HFF-Myc (cell line): ENCODE results near the gene NPB.
A peak's percentile ranks its signal among the peaks of the same experiment; 100 is the strongest.

Source experiments
- DNase-seq: peaks from one replicate; pipeline ENCODE4 v3.0.0-alpha.2; 2011; ENCODE audit warnings: low read depth; ENCODE audit errors: extremely low read depth
- H3K4me3 ChIP-seq: replicated peaks from 2 replicates; pipeline ENCODE4 v1.5.1; 2011; ENCODE audit warnings: low read depth, mild to moderate bottlenecking, control low read depth, low read length
- TF ChIP-seq, protein P1 (sequence below): IDR thresholded peaks from 2 replicates; pipeline ENCODE4 v1.5.1; 2012; ENCODE audit warnings: mild to moderate bottlenecking, low read depth, low read length, control low read depth; ENCODE audit errors: missing control alignments

The NPB gene

DNA sequence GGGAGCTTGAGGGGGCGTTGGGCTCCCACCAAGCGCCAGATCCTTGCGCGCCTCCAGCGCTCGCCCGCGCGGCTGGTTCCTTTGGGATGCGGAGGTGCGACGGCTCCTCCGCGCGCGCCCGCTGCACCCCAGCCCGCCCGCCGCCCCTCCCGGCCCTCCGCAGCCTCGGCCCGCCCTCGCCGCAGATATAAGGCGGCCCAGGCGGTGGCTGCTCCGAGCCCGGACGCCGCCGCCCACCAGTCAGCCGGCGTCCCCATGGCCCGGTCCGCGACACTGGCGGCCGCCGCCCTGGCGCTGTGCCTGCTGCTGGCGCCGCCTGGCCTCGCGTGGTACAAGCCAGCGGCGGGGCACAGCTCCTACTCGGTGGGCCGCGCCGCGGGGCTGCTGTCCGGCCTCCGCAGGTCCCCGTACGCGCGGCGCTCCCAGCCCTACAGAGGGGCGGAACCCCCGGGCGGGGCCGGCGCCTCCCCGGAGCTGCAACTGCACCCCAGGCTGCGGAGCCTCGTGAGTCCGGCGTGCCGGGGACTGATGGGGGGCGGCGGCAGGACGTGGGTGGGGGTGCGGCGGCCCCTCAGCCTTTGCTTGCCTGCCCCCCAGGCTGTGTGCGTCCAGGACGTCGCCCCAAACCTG, at the start of gene NPB:
Gene NPB (plus strand): TSS at position 216 of the 630 bp plus-strand sequence. CDS start 40 bp downstream, at position 256.
- H3K4me3 ChIP-seq = no peak within 1 kb of the TSS
- TF ChIP-seq, protein P1, sequence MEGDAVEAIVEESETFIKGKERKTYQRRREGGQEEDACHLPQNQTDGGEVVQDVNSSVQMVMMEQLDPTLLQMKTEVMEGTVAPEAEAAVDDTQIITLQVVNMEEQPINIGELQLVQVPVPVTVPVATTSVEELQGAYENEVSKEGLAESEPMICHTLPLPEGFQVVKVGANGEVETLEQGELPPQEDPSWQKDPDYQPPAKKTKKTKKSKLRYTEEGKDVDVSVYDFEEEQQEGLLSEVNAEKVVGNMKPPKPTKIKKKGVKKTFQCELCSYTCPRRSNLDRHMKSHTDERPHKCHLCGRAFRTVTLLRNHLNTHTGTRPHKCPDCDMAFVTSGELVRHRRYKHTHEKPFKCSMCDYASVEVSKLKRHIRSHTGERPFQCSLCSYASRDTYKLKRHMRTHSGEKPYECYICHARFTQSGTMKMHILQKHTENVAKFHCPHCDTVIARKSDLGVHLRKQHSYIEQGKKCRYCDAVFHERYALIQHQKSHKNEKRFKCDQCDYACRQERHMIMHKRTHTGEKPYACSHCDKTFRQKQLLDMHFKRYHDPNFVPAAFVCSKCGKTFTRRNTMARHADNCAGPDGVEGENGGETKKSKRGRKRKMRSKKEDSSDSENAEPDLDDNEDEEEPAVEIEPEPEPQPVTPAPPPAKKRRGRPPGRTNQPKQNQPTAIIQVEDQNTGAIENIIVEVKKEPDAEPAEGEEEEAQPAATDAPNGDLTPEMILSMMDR = no peak
- DNase-seq = no peak

DNA sequence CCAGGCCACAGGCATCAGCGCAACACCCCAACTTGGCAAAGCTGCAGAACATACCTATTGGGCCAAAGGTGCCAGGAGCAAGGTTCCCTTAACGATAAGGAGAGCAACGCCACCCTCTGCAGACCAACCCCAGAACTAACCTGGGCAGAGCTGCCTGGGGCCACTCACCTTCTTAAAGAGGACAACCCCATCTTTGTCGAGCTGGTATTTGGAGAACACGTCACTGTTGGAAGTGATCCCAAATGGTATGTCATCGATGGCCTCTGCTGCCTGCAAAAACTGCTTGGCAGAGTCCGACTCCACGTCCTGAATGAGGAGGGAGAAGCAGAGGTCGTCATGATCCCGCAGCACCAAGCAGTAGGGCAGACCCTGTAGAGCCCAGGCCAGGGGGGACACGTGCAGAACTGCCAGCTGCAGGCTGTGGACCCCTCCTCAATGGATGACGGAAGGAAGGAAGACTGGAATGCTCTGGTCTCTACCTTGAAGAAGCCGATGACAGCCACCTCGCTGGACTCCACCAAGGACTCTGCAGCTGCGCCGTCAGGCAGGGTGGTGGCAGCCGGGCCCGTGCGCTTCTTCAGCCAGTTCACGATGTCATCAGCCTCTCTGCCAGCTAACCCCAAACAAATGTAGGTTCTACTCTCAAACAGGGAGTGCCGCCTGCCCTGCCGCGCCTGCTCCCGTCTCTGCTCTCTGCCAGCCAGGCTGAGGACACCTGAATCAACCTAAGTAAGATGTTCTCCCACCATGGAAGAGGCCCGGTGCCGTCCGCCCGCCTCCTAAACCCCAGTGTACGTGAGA, 46.9 kb upstream of the NPB start:
- H3K4me3 ChIP-seq = no peak overlapping the region
- TF ChIP-seq, protein P1 = no peak
- DNase-seq = no peak

DNA sequence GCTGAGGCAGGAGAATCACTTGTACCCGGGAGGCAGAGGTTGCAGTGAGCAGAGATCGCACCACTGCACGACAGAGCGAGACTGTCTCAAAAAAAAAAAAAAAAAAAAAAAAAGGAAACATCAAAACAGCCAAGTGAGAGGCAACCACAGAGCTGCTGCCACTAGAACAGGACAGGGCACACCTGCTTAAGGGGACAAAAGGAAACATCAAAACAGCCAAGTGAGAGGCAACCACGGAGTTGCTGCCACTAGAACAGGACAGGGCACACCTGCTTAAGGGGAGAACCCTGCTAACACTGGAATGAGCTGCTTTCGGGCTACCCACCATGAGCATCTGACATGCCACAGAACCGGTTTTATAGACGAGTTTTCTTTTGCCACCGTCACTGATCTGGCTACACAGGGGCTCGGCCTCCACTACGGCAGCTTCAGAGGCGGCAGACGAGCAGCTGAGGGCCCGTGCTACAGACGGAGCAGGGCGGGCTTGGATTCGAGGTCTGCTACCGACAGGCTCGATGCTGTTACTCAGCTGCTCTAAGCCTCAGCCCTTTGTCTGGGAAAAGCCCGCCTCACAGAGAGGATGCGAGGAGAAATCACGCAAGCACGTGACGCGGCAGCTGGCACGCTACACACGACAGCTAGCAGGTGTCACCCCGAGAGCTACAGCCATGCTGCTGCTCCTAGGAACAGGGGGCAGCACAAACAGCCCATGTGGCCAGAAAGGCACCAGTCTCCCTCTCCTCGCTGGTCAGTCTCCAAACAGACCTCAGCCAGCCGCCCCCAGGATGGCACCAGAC, 43.7 kb upstream of the NPB start:
- TF ChIP-seq, protein P1 = no peak

DNA sequence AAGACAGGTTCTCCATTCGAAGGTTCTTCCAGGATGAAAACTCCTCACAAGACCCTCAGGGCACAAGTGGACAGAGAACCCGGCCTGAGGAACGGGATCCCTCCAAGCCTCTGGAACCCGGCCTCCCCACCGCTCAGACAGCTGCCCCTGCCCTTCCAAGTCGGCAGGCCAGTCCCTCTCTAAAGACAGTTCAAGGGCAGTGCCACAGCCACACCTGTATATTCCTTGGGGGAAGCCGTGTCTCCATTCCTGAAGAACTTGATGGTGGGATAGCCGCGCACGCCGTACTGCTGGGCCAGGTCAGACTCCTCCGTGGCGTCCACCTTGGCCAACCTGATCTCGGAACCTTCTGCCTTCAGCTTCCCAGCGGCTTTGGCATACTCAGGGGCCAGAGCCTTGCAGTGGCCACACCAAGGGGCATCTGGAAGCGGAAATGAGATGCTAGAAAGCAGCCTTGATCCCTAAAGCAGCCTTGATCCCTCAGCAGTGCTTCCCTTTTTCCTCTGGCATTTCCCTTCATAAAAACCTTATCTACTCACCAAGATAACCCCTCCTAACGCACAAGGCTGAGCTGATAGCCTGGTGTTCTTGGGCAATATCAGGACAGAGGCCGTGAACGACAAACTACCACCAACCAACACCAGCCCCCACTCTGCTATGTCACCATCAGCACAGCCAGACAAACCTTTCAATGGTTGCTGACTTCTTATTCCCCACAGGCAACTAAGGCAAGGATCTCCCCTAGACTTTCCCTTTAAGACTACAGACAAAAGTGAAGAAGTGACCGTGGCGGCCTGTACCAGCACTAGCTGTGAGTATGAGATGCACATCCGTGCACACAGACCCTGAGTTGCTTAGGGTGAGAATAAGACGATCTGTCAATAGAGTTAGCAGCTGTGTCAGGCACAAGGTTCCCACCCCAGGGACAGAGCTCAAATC, 42.8 kb upstream of the NPB start:
- H3K4me3 ChIP-seq = peak overlapping the region; percentile 92
- no peak for DNase-seq
- TF ChIP-seq, protein P1 = no peak

More for the DNA sequence above, 43.7 kb upstream of the NPB start:
- H3K4me3 ChIP-seq = peak overlapping the region; percentile 92
- no peak for DNase-seq

DNA sequence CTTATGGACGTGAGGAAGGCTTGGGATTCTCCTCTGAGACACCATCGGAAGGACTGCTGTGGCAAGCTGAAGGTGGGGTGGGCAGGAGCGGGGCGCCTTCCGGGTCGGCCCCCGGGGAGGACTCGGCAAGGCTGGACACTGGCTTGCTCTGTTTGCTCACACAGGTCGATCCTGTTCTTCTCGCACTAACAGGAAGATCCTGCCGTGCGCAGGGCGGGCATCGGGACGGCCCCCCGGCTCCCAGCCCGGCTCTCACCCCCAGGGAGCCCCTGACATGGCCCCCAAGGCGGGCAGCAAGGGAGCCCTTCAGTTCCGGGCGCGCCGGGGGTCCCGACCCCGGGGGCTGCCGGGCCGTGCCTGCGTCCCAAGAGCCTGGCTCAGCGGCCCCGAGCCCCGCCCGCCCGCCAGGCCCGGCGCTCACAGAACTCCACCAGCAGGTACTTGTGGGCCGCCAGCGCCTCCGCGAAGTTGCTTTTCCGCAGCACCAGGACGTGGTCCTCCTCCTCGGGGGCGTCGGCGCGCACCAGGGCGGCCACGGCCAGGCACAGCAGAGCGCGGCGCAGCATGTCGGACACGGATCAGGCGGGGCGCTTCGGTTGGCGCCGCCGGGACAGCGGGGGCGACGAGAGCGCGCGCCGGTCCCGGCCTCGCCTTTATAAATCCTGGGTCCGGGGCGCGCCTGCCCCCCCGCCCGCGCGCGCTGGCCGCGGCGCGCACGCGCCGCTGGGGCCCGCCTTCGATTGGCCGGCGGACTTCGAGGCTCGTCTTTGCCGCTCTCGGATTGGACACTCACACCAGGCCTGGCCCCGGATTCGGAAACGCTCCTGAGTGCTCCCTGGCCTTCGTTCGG, 41.9 kb upstream of the NPB start, which contains the start of gene P4HB:
Gene P4HB (minus strand): TSS at position 630 of the 850 bp plus-strand sequence. CDS start 64 bp downstream, at position 566.
- H3K4me3 ChIP-seq = peak within 1 kb of the TSS; percentile 94
- no peak for DNase-seq
- TF ChIP-seq, protein P1 = no peak
